G401.6 (cell line): ENCODE results near the gene ITGA3.
"Not testable (repeated sequence)": the region's sequence is repeated elsewhere in the genome, so short reads cannot be mapped to it uniquely, and the experiment has no call there.

ENCODE experiments used
- FAIRE-seq: peaks from 2 replicates; lab custom pipeline; 2012; peaks lifted over from hg19 to GRCh38; lab: Jason Lieb, UNC

ITGA3 gene

DNA sequence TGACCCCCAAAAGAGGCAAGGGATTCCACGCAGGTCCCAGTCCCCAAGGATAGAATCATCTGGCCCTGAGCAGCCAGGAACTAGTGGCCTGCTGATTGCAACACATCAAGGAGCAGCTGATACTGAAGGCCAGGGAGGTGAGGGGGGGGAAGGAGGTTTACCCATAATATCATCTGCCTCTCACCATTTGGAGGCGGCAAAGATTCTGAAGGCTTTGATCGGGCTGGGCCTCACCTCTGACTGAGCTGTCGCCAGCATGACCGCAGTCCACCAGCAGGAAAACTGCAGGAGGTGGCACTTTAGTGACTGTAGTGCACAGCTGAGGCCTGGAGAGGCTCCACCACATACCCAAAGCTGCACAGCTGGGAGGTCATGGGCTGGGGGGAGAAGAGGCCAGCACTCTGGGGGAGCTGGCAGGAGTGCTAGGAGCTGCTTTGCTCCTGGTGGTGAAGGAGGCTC is 20.5 kb upstream of the ITGA3 start:
- no peak for FAIRE-seq

- no peak for FAIRE-seq
Measured at GRCh38 chr17:50035945-50036344, 20.0 kb upstream of the ITGA3 start.

DNA sequence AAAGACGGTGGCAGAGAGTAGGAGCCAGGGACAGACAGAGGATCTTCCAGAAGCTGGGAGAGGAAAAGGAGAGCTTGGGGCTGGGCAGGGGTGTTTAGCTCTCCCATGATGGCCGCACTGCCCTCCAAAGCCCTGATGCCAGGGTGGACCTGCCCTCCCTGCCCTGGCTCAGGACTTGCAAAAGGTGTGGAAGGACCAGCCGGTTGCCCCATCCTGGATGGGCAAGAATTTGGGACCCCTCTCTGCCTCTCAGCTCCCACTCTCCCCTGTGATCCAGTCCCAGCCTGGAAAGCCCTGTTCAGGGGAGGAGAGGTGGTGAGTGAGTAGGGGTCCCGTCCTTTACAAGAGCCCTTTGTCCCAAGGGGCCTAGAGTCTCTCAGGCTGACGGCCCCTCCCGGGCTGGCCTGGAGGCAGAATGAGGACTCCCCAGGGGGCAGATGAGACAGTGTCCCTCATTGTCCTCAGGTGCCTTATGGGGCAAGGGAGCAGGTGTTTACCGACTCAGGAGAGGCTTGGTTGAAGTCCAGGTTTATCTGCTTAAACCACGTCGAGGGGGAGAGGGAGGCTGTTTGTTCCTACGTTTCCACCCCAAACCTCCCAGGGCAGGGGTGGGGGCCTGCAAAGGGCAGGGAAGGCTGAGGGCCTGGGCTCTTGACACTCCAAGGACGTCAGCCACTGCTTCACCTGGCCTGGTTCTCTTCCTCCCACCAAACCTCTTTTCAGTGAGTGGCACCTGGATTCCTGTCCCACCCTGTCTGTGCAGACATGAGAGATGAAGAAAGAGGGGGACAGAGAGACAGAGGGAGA is 19.3 kb upstream of the ITGA3 start:
- FAIRE-seq = no peak

DNA sequence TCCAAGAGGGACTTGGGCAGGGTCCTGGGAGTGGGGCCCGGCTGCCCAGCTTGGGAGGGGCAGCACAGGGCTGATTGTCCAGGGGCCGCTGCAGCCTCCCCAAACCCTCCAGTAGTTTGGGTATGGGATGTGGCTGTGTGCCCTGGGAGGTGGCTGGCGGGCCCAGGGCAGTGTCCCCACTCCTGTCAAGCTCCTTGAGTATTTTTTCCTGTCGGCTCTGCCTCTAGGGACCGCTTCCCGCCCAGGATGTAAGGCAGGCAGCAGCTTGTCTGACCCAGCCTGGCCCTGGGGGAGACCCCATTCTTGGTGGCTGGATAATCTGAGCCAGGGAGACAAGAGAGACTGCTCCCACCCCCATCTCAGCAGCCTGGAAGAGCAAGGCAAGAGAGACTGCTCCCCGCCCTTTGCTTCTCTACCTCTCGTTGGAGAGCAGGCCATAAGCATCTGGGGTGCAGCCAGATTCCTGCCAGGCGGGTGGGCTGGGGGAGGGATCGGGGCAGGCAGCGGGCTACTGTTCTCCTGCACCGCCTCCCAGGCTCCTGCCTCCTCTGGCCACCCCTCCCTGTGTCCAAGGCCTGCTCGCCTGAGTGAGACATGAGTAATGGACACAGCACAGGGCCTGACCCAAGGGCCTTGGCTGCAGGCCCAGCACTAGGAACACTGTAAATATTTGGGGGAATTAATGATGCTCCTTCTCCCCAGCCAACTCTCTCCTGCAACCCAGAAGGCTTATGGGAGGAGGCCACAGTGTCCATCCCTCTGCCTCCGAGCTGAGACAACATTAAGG is 18.4 kb upstream of the ITGA3 start:
- FAIRE-seq = no peak

DNA sequence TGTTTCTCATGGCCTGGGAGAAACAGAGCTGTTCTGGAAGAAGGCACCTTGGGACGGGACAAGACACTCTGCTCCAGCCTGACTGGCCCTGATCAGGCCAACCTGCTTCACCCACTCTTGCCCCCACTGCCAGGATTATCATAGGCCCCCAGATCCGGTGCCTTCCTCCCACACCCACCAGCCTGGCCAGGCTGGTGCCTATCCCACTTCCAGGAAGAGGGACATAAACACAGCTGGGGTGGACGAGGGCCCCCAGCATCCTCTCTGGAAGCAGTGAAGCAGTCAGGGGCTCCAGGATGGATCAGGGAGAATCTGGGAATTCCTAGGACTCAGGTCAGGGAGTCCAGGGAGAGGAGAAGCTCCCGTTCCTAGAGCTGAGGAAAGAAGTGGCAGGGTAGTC is 16.9 kb upstream of the ITGA3 start:
- FAIRE-seq = no peak

DNA sequence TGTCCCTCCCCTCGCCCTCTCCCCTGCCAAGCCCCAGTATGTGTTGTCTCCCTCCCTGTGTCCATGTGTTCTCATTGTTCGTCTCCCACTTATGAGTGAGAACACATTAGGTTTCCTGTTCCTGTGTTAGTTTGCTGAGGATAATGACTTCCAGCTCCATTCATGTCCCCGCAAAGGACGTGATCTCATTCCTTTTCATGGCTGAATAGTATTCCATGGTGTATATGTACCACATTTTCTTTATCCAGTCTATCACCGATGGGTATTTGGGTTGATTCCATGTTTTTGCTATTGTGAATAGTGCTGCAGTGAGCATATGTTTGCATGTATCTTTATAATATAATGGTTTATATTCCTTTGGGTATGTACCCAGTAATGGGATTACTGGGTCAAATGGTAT is 15.4 kb upstream of the ITGA3 start:
- FAIRE-seq = not testable (repeated sequence)

DNA sequence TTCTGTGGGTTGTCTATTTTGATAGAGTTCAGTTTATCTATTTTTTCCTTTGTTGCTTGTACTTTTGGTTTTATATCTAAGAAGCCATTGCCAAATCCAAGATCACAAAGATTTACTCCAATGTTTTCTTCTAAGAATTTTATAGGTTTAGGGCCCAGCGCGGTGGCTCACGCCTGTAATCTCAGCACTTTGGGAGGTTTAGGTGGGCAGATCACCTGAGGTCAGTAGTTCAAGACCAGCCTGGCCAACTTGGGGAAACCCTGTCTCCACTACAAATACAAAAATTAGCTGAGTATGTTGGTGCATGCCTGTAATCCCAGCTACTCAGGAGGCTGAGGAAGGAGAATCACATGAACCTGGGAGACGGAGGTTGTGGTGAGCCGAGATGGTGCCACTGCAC is 13.7 kb upstream of the ITGA3 start:
- FAIRE-seq = no peak

DNA sequence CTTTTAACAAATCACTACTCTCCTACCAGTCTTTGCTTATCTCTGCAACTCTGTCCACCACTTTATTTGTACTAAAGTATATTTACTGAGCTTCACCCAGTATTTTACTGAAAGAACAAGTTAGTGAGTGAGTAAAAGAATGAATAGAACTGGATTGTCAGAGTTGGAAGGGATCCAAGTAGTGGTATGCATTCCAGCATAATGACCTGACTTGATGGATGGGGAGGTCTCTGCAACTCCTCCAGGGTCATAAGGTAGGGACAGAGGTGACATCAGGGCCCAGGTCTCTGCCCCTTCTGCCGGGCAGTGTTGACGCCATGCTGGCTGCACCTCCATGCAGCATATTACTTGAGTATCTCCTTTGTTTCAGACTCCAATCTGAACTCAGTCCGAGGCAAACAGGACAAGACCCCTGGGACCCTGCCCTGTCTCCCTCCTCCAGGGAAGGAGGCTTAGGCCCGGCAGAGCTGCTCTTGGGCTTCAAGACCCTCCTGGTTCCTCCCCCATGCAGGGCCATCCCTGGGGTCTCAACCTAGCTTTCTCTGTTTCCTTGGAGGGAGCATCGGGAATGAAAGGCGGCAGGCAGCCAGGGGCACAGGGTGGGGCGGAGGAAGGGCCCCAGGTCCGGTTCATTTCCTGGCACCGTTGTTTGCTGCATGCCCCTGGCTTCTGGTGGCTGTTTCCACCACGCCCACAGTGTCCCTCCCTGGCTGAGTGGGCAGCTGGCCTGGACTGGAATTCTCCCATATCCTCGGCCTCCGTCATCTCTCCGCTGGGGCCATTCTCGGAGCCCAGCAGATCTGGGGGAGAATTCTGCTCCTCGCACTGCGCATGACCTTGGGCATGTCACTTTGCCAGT is 12.4 kb upstream of the ITGA3 start:
- no peak for FAIRE-seq

DNA sequence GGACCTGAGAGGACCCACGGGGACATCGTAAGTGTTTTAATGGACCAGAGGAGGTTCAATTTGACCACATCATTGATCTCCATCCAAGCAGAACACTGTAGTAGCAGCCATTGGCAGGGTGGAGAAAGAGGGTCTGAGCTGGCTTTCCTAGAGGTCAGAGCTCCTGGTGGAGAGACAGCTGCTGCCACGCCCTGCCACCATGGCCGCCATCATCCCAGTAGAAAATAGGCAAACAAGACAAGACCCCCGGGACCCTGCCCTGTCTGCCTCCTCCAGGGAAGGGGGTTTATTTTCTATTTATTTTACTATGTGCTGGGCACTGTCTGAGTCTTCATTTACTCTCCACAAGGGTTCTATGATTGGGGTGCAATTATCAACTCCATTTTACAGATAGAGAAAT is 11.4 kb upstream of the ITGA3 start:
- FAIRE-seq = no peak

- FAIRE-seq = no peak
Measured at GRCh38 chr17:50045154-50045553, 10.8 kb upstream of the ITGA3 start.

GRCh38 chr17:50046179-50046578 is 9.7 kb upstream of the ITGA3 start:
- FAIRE-seq = no peak

DNA sequence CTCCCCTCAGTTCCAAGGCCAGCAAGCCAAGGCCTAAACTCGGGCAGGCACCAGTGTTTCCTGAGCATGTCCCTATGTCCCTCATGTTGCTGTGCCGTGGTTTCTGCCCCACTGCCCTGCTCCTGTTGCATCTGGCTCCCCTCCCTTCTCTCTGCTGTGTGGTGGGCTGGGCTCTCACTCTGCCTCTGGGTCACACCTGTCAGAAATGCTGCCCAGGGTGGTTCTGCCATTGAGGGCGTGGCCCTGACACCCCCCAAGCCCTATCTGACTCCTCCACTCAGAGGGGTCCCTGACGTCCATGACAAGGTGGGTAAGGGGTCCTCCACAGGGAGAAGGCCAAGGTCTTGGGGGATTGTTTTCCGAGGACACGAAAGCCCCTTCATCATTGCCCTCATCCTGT is 9.2 kb upstream of the ITGA3 start:
- no peak for FAIRE-seq

GRCh38 chr17:50047083-50047482 is 8.8 kb upstream of the ITGA3 start:
- no peak for FAIRE-seq

DNA sequence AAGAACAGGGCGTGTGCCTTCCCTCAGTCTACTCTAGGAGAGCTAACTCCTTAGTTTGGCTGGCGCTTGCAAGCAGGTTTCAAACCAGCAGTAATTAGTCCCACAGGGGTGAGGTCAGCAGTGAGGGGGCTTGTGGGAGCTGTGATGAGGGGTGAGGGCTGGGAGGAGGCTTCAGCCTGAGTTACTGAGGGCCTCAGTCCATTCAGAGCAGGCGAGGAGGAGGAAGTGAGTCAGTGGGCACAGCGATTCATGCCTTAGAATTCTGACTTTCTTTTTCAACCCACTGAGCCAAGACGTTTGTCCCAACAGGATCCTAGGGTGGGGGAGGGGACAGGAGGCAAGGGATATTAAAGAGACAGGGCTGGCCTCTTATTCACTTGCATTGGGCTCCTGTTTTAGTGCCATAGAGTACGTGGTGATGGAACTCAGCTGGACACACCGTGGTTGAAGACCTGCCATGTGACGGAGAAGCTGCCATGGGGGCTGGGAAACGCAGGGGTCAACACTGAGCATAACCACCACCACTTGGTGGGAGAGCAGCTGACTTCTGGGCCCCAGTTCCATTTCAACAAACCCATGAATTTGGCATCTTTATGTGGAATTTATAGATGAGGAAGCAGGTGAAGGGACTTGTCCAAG is 8.3 kb upstream of the ITGA3 start:
- FAIRE-seq = no peak

DNA sequence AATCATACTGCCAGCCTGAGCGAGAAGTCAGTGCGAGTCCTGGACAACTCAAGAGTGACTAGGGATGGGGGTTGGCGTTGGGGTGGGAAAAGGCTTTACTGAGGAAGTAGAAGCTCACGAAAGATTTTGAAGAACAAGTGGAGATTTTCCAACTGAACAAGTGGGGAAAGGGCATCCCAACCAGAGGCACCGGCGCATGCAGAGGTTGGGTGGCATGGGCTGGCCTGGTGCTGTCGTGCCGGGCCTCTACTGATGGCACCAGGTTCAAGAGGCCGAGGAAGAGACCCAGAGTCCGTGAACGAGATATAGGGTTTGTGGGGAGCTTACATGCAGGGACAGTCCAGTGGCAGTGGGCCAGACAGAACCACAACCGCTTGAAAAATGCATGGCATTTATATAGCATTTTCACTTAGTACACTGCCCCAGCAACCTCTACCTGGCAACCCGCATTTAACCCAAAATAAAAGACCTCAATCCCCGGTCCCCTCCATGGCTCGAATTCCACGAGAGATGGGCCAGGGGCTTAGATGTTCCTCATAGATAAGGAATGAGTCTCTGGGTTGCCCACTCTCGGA is 7.7 kb upstream of the ITGA3 start:
- FAIRE-seq = no peak

DNA sequence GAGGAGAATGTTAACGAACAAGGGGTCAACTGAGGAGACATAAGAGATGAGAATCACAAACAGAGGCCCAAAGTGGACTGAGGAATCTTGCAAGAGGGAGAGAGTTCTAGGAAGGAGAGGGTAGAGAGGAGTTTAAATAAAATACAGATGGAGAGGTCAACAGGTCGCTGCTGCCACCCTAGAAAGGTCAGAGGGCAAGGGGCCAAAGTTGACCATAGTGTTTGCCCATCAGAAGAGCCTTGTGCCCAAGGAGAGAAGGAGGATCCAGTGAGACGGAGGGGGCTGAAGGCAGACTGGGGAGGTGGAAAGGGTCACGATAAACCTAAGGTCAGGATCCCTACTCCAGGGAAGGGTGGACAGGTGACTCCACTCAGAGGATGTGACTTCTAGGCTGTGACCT is 6.9 kb upstream of the ITGA3 start:
- no peak for FAIRE-seq

- no peak for FAIRE-seq
Measured at GRCh38 chr17:50049636-50050035, 6.3 kb upstream of the ITGA3 start.

DNA sequence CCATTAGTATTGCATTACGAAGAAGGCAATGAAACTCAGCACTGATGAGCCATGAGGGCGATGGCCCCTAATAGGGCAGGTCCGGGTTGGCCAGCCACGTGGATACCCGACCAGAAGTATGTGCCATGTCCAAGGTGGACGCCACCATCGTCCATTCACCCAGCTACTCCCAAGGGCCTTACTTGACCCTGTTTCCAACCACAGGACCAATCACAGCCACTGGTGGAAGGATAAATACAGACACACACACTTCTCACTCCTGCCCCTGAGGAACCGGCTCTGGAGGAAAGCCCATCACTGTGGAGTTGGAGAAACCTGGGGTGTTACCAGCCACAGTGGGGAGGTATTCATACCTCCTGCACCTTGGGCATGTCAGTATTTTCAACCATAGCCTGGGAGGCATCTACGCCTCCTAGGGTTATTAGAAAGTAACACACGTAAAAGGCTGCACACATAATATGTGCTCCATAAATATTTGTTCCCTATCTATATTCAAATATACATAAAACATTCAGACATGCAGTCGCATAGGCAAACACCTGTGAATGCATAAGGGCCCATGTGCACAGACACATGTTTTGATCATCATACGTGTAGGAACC is 5.4 kb upstream of the ITGA3 start:
- FAIRE-seq = no peak

GRCh38 chr17:50051082-50051576 is 4.8 kb upstream of the ITGA3 start:
- peak; percentile 60 for FAIRE-seq

DNA sequence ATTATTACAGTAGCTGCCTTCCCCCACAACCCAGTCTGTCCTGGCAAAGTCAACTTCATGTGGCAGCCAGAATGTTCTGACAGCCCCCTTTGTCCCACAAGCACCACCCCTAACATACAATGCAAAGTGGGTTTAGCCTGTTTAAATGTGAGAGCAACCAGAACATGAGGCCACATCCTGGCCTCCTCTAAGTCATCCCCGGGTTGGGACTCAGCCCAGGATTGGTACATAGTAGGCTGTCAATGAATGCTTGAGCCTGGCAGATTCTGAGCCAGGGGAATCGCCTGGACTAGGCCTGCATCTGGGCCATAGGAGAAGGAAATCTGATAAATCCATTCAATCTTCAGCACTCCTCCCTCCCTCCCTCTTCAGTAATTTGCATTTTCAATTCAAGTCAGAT is 4.3 kb upstream of the ITGA3 start:
- FAIRE-seq = no peak

DNA sequence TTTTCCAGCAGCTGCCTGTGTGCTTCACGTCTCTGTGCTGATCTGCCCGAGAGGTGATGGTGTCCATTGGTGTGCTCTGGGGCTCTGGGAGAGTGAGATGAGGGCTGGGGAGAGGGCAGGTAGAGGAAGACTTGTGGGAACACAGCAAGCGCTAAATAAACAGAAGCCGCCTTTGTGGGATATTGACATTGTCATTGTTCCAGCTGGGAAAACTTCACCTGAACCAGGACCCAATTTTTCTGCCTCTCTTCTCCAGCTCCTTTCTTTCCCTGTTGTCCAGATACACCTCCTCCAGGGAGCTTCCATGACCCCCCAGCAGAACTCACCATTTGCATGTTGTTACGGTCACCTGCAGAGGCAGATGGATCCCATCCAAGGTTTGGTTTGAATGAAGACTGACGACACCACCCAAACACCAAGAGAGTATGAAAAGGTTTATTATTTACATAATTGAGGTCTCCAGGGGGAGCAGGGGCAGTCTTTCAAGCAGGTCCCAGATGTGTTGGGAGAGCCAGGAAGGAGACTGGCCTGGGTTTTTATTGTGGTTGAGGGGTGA is 3.6 kb upstream of the ITGA3 start:
- no peak for FAIRE-seq
